Gastrocnemius medialis (tissue), 4 donors: ENCODE data around the gene SERPINB6.

Experiments
- CTCF ChIP-seq, 5 experiments: fragments of 450-650 bp in 3 of 5; fragments of 200-600 bp in 2 of 5; sonication (generic) in 2 of 5; IDR thresholded peaks in 4 of 5; conservative IDR thresholded peaks in 1 of 5; 1 replicate in 4 of 5; 2 replicates in 1 of 5; pipeline ENCODE4 v1.5.1; 2016 to 2019; ENCODE audit warnings: antibody characterized with exemption in 5 of 5, mild to moderate bottlenecking in 3 of 5, moderate library complexity in 3 of 5
- POLR2A ChIP-seq, 2 donors: fragments of 450-650 bp; IDR thresholded peaks; one replicate each; pipeline ENCODE4 v1.6.1; 2017; ENCODE audit warnings: antibody characterized with exemption in 2 of 2, mild to moderate bottlenecking in 2 of 2, moderate library complexity in 2 of 2

GRCh38 chr6:2988094-2988425, 16.7 kb upstream of the SERPINB6 start:
- TF ChIP-seq CTCF (IDR thresholded peaks at IDR 0.05 in 4 of 5, conservative IDR thresholded peaks at IDR 0.05 in 1 of 5) (no peak), POLR2A (IDR thresholded peaks at IDR 0.05) (no peak)
